Measurements from ENCODE around the gene CPEB1.

CPEB1 gene

DNA sequence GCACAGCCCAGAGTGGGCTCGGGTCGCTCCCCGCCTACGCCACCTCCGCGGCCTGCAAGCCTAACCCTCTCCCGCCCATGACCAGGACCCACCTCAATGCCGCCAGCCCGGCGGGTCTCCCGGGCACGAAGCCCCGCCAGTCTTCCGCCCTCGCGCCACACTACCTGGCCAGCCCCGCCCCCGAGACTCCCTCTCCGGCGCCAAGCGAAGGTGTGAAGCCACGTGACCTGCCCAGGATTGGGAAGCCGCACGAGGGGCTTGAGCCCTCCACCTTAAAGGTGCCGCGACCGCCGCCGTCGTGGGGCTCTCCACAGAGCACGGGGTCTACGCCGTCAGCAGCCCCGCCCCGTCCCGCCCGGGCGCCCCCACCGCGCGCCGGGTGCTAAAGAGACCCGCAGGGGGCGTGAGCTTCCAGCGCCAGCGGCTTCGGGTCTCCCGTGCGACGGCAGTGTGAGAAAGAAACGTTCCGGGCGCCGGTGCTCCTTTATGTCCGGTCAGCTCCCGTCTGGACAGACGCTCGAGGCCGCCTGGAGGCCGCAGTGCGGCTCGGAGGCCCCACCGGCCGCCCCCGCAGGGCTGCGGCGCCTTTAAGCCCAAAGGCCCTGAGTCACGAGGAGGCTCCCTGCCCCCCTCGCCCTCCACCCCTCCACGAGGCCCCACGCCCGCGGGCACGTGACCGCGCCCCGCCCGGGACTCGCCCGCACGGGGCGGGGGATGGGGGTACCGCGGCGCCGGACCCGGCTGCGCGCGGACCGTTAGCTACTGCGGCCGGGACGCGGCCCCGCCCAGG lies at the start of gene CPEB1:
Gene CPEB1, minus strand, starts transcription at position 319 of the 790 bp plus-strand sequence. CDS start 18,904 bp downstream, outside the sequence.
- DNase-seq (ENCODE audit: low read depth in 1 of 2, low spot score in 1 of 2) = peak in 1 of 2 donors; percentile 29

DNA sequence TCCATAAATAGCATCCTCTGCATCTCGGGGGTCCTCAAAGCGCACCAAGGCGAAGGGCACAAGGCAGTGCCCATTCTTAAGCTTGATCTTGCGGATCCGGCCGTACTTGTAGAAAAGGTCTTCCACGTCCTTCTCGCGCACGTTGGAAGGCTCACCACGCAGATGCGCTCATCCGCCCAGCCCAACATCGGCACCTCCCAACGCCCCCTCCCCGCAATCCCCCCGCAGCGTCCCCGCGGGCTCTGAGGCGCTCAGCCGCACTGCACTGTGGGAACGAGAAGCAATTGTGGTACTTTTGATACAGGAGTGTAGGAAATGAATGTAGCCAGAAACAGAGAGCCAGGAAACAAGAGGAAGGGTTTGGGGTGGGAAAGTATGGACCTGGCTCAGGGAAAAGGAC lies 45.0 kb upstream of the CPEB1 start:
- no peak for DNase-seq (ENCODE audit: low read depth in 1 of 2, low spot score in 1 of 2)

DNA sequence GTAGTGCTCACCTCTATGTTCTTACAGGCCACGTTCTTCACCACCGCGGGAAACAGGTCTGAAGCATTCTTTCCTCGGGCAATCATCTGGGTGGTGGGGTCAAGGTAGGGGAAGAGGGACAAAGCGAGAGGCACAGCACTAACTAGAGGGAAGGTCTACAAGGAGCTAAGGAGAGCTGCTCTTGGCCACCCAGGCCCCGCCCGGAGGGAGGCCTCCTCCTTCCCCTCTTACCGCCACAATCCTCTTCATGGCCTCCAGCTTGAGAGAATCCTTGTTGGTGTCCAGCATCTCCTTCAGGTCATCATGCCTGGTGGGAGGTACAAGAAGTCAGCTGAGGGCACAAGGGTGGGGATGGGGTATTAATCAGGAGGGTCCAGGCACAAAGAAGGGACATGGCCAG lies 42.0 kb upstream of the CPEB1 start:
- DNase-seq (ENCODE audit: low read depth in 1 of 2, low spot score in 1 of 2) = no peak

DNA sequence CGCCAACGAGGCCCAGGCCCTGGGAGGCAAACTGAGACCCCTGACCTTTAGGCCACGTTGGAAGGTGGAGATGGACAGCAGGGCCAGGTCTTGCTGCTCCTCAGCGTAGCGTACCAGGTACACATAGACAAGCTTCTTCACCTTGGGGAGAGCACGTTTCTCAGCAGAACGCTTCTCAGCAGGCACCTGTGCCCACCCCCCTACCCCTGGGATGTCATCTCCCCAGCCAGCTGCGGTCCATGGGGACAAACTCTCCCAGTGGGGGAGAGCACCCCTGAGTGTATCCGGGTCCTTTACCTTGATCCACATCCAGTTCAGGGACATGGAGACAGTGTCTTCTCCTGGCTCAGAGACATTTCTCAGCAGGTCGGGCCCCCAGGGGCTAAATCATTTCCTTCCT lies 41.5 kb upstream of the CPEB1 start:
- DNase-seq (ENCODE audit: low read depth in 1 of 2, low spot score in 1 of 2) = no peak

DNA sequence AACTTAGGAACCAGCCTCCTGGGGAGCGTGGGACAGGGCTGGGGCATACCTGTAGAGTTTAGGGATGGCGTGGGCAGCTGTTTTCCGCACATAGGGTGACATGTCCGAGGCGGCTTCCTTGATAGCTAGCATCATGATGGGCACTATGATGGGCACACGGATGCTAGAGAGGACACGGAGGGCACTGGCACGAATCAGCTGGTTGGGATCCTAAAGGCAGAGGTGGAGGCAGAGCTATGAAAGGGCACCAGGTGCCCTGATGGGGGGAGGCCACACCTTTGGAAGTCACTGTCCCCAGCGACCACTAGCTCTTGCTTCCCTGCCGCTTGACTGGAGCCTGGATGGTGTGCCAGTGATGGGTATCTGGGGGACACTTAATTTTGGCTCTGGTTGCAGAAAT lies 34.2 kb upstream of the CPEB1 start:
- no peak for DNase-seq (ENCODE audit: low read depth in 1 of 2, low spot score in 1 of 2)

GRCh38 chr15:82680200-82681102 lies 33.3 kb upstream of the CPEB1 start:
- DNase-seq (ENCODE audit: low read depth in 1 of 2, low spot score in 1 of 2) = peak; percentile 66 to 67

- DNase-seq (ENCODE audit: low read depth in 1 of 2, low spot score in 1 of 2) = peak in 1 of 2 donors; percentile 6
Measured at GRCh38 chr15:82679626-82680199, 32.5 kb upstream of the CPEB1 start.

- no peak for DNase-seq (ENCODE audit: low read depth in 1 of 2, low spot score in 1 of 2)
Measured at GRCh38 chr15:82677720-82678323, 30.7 kb upstream of the CPEB1 start.

DNA sequence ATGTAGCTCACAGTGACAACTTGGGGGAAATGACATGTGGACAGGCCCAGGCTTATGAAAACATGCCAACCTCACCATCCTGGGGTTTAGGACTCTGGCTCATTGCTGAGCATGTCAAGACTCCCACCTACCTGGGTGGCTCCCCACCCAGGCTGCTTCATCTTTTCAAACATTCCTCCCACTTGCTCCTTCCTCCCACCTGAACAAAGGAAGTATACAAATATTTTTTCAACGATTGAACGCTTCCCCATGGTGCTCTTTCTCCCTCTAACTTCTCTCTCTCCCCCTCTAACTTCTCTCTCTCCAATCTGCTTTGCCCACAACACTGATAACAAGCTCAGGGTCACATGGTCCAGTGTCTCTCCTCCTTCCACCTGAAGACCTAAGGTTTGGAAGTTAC lies 27.7 kb upstream of the CPEB1 start:
- no peak for DNase-seq (ENCODE audit: low read depth in 1 of 2, low spot score in 1 of 2)

DNA sequence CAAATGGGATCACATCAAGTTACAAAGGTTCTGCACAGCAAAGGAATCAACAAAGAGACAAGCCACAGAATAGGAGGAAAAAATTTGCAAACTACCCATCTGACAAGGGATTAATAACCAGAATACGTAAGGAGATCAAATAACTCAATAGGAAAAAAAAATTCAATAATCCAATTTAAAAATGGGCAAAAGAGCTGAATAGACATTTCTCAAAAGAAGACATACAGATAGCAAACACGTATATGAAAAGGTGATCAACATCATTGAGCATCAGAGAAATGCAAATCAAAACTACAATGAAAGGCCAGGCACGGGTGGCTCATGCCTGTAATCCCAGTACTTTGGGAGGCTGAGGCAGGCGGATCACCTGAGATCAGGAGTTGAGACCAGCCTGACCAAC lies 23.5 kb upstream of the CPEB1 start:
- DNase-seq (ENCODE audit: low read depth in 1 of 2, low spot score in 1 of 2) = no peak

DNA sequence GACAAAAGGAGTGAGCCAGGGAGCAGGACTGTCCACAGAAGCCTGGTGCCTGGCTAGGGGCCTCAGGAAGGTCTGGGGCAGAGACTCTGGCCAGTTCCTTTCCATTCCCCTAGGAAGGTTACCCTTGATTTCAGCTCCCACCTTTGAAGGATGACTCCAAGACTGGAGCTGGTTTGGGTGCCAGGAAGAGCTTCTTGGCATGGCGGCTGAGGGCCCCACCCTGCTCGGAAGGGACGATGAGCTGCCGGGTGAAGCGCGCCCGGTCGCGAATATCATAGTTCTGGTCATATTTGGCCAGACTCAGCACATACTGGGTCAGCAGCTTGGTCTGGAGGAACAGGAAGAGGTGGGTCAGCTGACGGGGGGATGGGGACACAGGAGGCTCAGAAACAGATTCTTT lies 19.4 kb upstream of the CPEB1 start:
- no peak for DNase-seq (ENCODE audit: low read depth in 1 of 2, low spot score in 1 of 2)

GRCh38 chr15:82664021-82664420 lies 16.9 kb upstream of the CPEB1 start:
- DNase-seq (ENCODE audit: low read depth in 1 of 2, low spot score in 1 of 2) = no peak

DNA sequence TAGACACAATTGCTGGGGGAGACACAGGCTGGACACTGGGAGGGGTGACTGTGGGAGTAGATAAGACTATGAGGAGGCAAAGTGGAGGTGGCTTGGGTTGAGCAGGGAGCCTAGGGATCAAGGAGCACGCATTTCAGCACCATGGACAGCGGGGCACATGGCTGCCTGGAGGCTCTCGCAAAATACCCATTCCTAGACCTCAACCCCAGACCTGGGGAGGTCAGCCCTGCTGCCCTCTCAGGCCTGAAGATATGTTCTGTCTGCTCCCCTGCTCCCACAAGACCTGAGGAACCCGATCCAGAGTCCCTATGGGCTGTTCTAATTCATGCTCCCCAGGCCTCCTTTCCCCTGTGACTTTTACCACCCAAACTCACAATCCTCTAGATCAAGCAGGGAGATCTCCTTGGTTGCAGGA lies 16.0 kb upstream of the CPEB1 start:
- DNase-seq (ENCODE audit: low read depth in 1 of 2, low spot score in 1 of 2) = peak in 1 of 2 donors; percentile 17

- DNase-seq (ENCODE audit: low read depth in 1 of 2, low spot score in 1 of 2) = no peak
Measured at GRCh38 chr15:82662641-82663040, 15.5 kb upstream of the CPEB1 start.

DNA sequence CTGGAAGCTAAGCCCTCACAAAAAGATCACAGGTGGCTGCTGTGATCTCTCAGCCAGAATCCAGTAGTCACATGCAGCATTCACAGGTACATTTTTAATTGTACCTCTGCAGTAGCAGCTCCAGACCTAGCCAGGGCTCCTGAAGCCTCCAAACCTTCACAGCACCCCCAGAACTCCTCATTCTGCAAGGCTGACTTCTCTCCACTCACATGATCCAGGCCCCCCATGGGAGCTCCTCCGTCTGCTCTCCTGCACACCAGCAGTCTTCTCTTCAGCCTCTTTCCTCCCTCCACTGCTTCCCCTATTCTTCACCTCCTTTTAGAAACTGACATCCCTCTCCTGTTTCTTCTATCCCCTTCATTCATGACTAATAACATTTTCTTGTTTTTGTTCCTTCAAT lies 13.2 kb upstream of the CPEB1 start:
- DNase-seq (ENCODE audit: low read depth in 1 of 2, low spot score in 1 of 2) = no peak

- no peak for DNase-seq (ENCODE audit: low read depth in 1 of 2, low spot score in 1 of 2)
Measured at GRCh38 chr15:82656641-82657266, 9.6 kb upstream of the CPEB1 start.

GRCh38 chr15:82655606-82656005 lies 8.4 kb upstream of the CPEB1 start:
- DNase-seq (ENCODE audit: low read depth in 1 of 2, low spot score in 1 of 2) = no peak

DNA sequence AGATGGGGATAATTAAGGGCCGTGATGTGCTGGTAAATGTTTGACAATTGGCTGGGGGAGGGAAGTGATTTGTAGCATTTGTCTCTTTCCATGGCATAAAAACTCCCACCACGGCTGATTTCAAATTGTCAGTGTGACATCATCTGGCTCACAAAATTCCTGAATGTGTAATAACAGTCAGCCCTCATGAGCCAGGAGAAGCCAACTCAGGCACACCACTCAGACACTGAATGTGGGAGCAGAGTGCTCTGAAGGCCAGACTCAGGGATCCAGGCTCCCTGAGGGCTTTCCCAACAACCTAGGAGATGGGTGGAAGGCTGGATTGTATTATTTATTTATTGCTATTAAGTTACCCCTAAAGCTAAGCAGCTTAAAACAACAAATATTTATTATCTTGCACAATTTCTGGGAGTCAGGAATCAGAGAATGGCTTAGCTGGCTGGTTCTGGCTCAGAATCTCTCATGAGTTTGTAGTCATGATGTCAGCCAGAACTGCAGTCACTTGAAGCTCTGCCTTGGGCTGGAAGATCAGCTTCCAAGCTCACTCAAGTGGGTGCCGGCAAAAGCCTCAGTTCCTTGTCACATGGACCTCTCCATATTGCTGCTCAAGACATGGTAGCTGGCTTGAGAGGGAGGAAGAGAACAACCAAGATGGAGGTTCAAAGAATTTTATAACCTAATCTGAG lies 6.5 kb upstream of the CPEB1 start:
- no peak for DNase-seq (ENCODE audit: low read depth in 1 of 2, low spot score in 1 of 2)

DNA sequence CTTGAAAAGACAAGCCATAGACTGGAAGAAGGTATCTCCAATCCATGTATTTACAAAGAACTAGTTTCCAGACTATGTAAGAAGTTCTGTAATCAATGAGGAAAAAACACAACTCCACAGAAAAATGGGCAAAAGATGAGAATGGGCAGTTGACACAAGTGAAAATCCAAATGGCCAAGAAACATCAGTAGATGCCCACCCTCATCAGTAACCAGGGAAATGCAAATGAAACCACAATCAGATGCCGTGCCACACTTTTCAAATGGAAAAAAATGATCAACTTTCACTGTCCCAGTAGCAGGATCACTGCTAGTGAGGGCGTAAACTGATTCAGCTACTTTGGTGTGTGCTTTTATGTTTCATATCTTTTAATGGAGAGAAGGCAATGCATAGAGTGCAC lies 4.5 kb upstream of the CPEB1 start:
- DNase-seq (ENCODE audit: low read depth in 1 of 2, low spot score in 1 of 2) = no peak

DNA sequence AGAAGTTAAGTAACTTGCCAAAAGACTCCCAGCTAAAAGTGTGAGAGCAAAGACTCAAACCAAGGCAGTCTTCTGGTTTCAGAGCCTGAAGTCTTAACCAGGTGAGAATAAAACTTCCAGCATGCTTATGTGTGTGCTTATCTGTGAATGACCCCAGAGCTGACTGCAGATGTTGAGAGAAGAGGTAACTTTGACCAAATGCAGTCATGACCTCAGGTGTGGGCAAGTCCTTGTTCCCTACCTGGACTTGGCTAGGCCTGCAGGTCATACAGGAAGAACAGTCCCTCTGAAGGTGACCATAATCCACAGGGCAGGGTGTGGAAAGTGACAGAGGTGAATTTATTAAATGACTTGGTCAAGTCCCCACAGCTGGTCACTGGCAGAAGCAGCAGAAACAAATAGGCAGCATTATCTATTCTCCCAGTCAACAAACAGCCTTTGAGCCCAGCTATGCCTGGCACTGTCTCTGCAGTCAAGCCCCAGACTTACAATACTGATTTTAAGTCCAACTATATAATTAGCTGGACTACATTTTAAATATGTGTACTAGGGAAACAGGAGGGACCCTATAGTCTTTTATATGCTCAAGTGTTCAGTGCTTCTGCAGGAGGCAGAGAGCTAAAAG lies 3.0 kb upstream of the CPEB1 start:
- no peak for DNase-seq (ENCODE audit: low read depth in 1 of 2, low spot score in 1 of 2)

Measured in stimulated activated CD4-positive, alpha-beta T cell treated with anti-CD3 and anti-CD28 coated beads, Interleukin-15, amount 100 ng/mL, for 1 hour (primary cell).